Hippocampal formation (tissue), 2 donors: ENCODE data around the gene CC2D2A.

Source experiments
- DNase-seq, 2 donors: peaks; one replicate each; lab custom pipeline; 2025; lab: John Stamatoyannopoulos, UW

The CC2D2A gene

DNA sequence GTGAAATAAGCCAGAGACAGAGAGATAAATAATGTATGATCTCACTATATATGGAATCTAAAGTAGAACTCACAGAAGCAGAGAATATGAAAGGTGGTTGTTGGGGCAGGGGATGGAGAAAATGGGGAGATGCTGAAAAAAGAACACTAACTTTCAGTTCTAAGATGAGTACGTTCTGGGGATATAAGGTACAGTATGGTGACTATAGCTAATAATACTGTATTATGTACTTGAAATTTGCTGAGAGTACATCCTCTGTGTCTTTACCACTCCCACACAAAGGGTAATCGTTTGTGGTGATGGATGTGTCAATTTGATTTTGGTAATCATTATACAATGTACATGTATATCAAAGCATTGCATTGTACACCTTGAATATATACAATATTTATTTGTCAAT is 178.9 kb downstream of the CC2D2A start:
- no peak for DNase-seq

- DNase-seq: peak; percentile 10 to 33
Observed at GRCh38 chr4:15649914-15650545, 180.3 kb downstream of the CC2D2A start.
